ENCODE data around the gene MGAT5B.

Gene MGAT5B

DNA sequence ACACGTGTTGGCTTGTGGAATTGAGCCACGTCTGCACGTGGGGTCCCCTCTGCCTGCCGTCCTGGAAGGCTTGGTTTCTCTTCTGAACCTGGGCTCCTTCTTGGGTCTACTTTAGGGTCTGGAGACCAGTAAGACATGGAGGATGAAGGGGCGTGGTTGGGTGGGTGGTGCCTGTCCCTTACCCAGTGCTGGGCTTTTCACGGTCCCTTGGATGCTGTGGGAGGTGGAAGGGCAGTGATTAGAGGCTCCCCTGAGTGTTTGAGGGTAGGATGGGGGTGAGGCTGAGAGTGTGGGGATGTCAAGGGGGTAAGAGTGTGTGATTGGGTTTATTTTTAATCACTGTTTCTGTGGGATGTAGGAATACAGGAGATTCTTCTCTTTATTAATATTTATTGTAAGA is 38.3 kb downstream of the MGAT5B start:
- FAIRE-seq, result no peak

DNA sequence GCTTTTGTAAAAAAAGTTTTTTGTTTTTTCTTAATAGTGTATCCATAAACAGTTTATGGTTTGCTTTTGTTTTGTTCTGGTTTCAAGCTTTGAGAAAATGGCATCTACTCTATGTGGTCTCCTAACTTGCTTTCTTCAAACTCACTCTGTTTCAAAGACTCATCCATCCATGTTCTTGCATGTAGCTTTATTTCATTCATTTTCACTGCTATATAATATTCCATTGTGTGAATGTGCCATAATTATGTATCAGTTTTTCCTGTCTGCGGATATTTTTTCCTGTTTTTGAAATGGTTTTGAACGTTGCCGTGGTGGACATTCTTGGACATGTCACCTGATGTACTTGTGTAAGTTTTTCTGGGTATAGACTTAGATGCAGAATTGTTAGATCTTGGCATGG is 39.1 kb downstream of the MGAT5B start:
- no peak for FAIRE-seq

DNA sequence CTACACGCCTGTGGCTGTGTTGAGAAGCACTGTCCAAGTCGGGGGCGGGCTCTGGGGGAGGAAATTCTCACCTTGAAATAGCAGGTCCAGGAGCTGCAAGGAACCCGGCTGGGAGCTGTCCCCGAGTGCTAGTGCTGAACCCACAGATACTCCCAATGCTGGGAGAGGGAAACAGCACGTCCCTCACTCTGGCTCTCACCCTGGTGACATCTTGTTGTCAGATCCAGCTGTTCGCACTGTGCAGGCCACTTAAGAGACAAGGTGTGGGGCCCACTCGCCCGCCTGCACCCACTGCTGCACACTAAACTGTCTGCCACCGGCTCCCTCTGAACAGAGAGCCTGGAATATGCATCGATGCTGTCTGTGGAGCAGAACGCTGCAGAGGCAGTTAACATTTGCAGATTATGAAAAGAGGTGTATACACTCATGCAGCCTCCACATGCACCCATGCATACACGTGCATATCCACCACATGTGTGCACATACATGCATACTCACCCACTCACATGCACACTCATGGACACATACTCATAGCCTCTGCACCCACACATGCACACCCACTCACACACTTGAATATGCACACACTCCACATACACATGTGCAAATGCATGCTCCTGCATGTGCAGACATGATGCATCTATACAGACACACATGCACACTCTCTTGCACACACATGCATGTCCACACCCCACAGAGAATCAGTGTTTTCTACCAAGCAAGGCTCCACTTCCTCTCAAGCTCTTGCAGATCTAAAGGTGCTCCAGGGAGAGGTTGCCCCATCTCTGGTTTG is 42.0 kb downstream of the MGAT5B start:
- FAIRE-seq, result no peak

DNA sequence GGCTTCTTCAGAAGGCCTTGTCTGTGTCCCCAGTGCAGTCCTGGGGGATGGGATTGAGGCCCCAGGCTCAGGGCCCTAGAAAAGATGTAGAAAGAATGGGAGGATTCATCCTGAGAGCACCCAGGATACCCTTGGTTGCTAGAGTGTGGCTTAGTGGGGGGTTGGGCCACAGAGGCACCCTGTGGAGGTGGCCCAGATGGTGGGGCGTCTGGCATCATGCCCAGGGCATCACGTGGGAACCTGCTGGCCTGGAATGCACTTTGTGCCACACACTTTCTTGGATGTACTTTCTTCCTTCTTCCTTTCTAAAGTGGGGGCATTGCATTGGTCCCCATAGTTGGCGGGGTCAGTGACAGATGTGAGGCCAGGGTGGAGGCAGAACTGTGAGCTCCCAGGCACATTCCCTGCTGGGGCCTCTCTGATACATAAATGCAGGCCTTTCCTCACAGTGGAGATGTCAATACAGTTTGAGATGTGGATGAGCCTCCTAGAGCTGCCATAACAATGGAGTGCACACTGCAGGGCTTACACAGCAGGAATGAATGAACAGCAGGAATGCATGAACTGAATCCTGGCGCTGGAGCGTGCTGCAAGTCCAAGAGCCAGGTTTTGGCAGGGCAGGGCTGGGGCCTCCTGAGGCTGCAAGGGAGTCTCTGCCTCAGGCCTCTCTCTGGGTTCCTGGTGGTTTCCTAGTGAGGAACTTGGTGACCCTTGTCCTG is 43.3 kb downstream of the MGAT5B start:
- FAIRE-seq, result no peak

DNA sequence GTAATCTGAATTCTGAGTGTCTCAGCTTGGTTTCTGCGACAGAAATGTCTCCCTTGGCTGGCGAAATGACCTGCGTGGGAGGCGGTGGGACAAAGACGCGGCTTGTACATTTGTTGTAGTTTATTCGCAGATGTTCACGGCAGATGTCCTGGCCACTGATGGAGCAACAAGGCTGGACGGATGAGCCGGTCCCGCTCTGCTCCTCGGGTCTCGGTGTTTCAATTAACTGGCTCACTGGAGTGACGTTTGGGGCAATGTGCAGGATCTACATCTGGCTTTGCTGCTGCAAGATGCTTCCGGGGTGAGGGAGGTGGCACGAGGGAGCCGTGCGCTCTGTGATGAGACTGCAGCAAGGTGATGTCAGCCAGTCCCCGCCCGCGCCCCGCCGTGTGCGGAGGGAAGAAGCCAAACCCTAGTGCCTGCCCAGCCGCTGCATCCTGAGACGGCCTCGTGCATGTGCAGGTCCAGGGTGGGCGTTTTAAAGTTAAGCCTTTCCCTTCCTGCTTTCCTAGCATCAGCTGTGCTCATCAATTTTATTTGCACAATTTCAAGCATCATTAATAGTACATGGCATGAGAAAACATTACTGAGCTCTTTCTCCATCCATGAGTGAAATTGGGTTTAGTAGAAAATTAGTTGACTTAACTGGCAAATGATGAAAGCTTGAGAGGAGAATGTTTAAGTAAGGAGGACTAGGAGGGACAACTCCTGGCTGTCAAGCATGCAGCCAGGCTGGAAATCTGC is 44.4 kb downstream of the MGAT5B start:
- no peak for FAIRE-seq

DNA sequence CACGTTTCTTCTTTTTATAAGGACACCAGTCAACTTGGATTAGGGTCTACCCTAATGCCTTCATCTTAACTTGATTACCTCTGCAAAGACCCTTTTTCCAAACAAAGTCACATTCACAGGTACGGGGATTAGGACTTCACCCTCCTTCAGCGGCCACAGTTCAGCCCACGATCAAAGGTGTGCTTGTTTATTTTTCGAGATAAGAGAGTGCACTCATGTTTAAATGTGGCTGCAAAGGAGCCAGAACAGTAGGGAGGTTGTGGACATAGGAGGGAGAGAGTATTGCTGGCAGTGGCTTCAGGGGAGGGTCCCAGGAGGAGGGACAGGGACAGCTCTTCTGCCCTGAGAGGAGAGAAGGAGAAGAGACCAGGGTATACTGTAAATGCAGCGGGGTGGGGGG is 46.7 kb downstream of the MGAT5B start:
- no peak for FAIRE-seq

DNA sequence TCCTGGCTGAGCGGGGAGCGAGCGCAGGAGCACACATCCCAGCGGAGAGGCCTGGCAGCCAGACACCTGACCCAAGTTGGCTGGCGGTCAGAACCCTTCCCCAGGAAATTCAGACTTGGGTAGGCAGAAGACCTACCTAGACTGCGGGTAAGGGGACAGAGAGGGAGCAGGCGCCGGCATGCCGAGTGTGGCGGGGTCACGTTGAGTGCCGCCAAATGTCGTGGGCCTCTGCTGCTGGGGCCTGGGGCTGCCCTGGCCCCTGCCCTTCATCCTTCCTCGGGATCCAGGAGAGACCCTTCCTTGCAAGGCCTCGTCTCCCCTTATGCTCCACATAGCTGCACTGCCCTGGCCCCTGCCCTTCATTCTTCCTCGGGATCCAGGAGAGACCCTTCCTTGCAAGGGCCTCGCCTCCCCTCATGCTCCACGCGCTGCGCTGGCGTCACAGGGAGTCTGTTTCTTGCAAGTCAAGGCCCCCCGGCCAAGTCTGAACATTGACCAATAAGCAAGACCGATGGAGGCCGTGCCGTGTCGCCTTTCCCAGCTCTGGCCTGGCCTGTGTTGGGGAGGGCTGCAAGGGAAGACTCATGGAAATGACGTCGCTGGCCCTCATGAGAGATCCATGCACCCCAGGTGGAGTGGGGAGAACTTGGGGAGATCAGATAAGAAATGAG is 47.8 kb downstream of the MGAT5B start:
- no peak for FAIRE-seq

DNA sequence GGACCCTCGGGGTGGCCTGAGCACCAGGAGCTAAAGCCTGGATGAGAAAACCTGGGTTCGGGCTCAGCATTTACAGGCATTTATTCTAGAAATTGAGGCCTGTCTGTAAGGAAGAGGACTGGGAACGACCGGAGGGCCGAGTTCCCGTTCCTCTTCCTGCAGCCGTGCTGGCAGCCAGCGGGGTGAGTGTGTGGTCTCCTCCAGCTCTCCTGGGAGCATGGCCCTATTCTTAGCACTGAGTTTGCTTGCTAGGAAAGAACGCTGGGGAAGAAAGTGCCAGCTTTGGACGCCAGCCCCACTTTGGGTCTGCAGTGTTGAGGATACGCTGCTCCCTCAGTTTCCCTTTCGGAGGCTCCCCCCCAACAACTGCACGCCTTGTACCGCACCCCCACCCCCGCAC is 49.6 kb downstream of the MGAT5B start:
- FAIRE-seq, result no peak

DNA sequence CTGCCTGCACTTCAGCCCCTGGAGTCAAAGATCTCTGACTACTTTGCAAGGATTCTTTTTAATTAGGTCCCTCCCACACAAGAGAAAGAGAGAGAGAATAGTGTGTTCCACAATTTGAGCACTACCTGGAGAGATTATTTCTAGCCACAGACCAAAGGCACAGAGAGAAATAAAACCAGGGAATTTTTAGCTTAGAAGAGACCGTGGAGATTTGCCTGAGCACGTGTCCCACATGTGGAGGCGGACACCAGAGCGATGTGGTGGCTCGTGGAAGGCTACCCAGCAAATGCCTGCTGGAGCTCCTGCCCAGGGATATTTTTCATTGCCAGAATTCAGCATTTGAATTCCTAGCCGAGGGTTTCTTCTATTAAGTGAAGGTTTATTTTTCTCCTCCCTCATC is 50.6 kb downstream of the MGAT5B start:
- FAIRE-seq, result no peak

DNA sequence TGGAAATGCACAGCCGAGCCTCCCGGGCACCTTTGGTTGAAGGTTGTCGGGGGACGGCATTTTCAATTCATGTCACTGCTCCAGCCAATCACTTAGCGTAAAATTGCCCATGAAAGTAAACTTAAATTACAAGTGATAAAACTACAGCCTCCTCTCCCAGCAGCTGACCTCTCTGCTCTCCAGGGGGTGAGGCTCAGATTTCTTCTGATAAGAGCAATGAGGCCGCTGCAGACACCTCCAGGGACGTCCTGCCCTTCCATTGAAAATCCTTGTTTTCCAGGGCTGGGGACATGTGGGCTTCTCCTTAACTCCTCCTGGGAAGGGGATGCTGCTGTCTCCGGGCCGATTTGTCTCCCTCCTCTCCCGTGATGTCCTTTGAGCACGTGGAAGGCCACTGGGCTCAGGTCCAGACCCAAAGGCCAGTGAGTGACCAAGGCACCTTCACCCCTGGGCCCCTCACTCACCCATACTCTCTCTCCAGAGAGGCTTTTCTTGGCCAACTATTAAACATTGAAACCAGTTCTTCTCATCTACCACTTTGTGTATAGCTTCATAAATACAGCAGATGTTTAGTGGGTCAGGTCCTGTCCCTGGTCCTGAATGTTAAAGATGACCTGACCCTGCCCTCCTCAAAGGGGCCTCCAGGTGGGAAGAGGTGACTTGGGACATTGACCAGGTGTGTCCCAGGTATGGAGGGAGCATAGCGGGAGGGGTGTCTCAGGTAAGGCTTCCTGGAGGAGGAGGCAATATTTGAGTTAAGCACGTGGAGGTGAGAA is 52.3 kb downstream of the MGAT5B start:
- no peak for FAIRE-seq

DNA sequence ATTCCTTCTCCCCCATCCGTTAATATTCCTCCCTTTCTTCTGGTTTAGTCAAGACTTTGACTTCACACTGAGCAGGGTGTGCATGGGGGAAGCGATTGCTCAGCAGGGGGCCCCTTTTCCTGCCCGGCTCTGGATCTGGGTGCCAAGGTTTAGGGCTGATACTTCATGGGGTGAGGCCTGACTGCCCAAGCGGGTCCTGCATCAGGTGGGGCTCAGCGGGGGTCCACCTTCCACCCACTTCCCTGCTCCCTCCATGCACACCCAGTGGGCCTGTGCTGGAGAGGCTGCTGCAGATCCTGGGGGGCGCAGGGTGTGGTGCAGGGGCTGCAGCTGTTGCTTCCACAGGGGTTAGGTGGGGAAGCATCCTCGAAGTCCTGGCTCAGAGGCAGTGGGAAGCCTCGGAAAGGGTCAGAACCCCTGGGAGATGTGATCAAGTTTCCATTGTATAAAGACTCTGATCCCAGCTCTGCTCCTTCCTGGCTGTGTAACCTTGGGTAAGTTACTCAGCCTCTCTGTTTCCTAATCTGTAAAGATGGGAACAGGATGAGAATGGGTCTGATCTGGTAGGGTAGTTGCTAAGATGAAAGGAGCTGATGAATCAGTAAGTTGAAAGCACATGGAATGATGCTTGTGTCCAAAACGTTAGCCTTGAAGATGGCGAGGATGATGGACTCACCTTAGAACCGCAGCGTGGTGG is 53.3 kb downstream of the MGAT5B start:
- no peak for FAIRE-seq

DNA sequence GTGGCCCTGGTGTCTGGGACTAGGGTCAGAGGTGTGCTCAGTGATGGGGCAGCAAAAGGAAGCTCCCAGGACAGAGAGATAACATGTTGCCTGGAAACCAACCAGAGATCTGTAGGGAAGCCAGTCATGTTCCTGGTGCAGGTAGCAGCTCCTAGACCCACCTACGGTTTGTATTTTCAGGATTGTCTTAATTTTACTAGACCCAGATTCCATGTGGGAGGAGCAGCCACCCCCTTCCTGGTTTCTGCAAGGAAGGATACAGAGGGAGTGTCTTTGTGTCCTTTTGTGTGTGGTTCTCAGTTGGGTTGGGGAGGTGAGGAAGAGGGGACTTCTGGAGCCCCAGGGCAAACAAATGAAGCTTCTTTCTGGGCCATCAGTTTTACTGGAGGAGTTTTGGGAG is 53.9 kb downstream of the MGAT5B start:
- no peak for FAIRE-seq

DNA sequence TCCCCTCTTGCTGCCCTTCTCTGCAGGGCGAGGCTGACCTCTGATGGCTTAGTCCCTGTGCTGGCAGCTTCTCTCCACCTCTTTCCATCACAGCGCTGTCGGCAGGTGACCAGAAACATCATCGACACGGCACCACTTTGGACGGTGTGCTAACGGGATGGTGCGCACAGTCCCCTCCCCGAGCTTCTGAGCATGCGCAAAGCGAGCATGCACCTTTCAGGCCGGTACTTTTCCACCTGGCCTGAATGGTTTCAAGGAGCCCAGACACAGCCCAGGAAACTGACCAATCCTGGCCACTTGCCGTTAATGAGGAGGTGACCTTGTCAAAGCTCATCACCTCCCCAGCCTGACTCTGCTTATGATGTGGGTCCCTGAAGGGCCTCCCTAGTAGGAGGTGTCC is 54.8 kb downstream of the MGAT5B start:
- no peak for FAIRE-seq

DNA sequence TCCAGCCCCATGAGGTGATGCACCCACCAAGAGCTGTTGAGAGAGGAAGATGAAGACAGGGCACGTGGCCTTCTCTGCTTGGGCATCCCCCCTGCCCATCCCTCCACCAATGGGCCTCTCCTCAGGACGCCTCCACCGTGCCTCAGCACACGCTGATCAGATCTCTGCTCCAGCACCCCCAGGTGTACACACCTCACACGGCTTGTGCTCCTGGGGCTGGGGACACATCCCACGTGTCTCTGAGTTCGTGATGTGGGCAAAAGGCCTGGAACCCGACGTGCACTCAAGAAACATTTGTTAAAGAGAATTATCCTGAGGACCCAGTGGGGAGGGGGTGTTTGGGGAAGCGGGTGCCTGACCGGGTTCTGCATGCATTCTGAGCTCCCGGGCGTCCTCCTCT is 55.3 kb downstream of the MGAT5B start:
- FAIRE-seq, result no peak

DNA sequence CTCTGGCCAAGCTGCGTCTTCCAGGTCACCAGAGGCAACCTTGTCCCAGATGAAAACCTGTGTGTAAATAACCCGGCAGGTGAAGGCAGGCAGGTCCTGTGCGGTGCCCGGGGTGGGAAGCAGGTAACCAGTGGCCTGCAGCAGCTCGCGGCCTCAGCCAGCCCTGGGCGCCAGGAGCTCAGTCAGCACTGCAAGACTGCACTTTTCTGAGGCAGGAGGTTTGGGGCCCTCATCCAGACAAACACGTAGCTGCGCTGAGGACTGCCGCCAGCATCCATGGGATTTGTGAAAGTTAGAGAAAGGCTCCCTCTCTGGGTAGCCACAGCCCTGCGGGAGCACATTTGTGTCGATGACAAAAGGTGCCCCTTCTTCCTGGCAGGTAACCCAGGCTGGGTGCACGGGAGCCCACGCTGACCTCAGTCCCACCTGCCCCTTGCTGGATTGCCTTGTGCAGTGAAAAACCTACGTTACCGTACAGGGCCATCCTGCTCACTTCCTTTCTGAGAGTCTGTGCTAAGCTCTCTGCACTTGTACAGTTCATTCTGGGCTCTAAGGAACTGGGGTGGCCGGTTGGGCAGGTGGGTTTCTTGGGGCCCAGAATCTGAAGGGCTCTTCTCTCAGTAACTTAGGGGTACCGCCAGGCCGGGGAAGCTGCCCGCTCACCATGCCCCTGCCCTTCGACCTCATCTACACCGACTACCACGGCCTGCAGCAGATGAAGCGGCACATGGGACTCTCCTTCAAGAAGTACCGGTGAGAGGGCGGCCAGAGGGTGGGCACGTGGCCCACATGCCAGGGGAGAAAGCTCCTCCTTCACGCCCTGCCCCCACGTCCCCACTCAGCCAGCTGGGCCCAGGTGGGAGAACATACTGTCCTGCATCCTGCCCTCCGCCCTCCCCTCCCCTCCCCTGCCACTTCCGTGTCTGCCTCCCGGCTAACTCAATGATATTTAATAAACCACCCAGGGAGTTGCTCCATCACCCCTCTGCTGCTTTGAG is 56.4 kb downstream of the MGAT5B start:
- FAIRE-seq, result no peak

DNA sequence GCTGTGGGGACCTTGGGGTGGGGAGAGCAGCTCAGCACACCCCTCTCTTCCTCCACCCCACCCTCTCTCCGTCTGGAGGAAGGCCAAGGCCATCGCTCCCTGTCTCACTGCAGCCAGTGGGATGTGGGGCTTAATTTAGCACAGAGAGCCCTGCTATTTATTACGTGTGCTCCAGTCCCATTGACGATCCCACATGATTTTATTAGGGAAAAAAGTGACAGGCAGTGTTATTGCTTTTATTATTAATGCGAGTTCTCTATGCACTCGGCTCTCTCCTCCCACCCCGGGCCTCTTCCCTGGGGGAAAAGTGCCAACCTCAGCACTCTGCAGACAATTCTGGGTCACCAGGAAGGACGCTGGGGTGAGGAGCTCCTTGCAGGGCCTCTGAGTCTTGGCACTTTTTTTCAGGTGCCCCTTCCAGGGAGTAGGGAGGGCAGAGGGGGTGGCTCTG is 57.3 kb downstream of the MGAT5B start:
- no peak for FAIRE-seq

DNA sequence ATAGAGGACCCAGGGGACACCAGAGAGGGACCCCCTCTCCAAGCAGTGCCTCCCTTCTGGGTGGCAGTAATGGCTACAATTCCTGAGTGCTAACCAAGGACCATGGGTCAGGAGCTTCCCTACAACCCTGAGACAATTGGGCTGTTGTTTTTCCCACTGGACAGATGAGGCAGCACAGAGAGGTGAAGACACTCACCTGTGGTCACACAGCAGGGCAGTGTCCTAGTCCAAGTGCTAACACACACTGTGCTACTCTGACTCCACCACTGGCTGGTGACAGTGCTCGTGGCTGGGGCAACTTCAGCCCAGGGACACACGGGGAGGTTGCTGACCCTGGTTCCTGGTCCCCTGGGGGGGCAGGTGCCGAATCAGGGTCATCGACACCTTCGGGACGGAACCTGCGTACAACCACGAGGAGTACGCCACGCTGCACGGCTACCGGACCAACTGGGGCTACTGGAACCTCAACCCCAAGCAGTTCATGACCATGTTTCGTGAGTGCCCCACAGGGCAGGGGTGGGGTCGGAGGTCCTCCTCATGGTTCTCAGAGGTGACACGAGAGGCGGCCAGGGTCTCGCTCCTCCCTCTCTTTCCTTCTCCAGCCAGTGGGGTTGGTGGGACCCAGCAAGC is 58.1 kb downstream of the MGAT5B start:
- no peak for FAIRE-seq

DNA sequence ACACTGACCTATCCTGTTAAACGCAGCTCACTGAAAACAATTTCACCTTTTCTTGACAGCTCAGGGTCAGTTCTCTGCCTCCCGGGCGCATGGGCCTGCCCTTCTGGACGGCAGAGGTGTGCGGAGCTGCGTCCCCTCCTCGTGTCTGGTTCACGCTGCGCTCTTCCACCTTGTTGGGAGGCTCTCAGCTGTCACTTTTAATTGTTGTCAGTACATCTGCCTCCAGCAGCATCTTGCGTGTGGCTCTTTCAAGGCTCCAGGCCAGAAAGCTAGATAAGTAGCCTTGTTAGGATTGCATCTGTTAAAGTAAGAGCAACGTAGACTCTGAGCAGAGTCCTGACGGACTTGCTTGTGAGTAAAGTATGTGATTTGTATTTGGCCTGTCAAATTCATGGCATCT is 59.4 kb downstream of the MGAT5B start:
- no peak for FAIRE-seq

DNA sequence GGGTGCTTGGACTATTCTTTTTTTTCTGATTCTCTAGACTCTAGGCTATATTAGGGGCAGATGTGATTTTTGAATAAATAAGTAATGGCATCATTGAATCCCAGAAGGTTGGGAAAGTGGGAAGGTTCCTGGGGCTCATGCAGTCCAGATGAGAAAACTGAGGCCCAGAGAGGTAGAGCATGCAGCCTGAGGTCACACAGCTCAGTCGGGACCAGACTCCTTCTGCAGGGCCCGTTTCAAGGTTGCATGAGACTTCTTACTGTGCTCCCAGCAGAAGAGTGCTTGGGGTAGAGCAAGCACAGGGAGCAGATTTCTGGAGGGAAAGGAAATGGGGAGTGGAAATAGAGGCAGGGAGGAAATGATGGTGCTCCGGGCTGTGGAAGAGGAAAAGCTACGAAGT is 59.8 kb downstream of the MGAT5B start:
- FAIRE-seq, result no peak

DNA sequence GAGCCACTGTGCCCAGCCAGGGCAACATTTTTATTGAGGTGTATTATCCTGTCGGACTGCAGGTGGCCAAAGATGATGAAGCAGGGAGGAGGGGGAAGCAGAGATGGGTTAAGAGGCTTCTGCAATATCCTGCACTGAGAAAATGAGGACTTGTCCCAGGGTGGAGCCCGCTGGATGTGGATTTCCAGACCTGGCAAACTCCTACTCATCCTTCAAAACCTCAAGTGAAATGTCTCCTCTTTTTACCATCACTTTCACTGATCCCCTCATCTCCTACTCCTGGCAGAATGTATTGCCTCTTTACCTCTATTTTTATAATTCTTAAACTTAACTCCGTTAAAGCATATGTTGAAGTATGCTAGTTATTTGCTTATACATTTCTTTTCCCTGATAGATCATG is 60.9 kb downstream of the MGAT5B start:
- FAIRE-seq, result no peak

All from TTC549 (cell line).